OCI-M1 (cell line): Measurements from ENCODE around the gene PACSIN1.

Experiments
- DNase-seq: peaks from one replicate; lab custom pipeline; 2025; lab: John Stamatoyannopoulos, UW

Gene PACSIN1

DNA sequence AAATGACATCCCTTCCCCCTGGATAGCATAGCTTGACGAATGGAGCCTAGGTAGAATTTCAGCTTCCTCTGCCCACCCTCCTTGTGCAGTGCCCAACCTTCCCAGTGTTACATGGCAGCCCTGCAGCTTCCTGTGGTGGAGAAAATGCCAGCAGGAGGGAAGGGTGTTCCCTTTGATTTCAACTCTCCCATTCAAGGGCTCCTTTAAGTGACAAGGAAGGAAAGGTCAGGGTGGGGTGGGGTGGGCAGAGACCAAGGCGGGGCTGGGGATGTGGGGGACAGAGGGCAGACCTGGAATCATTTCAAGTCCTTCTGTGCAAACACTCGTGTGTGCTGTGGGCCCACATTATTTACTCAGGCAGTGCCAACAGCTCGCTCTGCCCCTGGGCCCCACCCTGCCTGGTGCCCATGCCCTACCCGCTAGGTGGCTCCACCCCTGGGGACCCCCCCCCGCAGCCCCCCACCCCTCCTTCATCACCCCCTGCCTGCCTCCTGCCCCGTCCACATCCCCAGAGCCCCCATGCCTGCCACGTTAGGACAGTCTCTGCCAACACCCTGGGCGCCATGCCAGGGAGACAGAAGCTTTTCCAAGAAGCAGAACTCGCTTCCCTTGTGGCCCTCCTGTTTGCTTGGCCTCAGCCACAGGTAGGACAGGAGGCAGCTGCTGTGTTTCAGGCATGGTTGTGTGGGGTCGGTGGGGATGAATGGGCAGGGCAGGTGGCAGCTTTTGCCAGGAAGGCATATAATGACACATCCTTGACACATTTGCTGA, 80.9 kb downstream of the PACSIN1 start:
- DNase-seq, result no peak

DNA sequence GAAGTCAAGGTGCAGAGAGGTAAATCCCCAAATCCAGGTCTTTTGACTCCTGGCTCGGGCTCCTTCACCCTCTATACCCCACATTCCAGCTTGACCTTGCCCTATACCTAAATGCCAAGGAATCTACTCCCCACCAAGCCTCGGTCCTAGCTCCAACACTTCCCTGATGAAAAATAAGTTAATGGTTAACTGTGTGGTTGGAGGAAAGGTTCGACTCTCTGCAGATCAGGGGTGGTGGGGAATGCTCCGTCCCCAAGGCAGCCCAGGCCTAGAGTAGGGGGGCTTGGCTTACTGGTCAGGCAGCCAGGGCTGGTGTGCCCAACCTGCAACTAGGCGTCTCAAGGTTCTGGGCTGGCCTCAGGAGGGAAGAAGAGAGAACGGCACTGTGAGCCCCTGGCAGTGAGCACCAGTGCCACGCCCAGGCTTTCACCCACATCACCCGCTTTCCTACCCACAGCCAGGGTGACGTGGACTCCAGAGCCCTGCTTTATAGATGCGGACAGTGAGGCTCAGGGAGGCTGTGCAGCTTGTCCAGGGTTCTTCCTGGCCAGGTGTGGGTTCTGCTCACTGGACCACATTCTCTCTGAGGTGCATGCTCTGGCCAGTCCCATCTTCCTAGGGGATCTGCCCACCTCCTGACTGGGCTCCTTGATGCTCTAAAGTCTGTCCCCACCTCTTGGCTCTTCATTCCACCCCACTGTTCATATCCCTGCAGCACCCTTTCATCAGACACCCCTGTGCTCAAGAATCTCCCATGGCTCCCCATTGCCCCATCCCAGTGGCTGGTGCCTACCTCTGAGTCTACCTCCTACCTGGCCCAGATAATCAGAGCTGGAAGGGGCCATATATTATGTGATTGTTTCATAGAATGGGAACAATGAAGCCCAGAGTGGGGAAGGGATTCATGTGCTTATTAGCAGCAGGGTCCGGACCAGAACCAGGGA, 82.1 kb downstream of the PACSIN1 start:
- no peak for DNase-seq

DNA sequence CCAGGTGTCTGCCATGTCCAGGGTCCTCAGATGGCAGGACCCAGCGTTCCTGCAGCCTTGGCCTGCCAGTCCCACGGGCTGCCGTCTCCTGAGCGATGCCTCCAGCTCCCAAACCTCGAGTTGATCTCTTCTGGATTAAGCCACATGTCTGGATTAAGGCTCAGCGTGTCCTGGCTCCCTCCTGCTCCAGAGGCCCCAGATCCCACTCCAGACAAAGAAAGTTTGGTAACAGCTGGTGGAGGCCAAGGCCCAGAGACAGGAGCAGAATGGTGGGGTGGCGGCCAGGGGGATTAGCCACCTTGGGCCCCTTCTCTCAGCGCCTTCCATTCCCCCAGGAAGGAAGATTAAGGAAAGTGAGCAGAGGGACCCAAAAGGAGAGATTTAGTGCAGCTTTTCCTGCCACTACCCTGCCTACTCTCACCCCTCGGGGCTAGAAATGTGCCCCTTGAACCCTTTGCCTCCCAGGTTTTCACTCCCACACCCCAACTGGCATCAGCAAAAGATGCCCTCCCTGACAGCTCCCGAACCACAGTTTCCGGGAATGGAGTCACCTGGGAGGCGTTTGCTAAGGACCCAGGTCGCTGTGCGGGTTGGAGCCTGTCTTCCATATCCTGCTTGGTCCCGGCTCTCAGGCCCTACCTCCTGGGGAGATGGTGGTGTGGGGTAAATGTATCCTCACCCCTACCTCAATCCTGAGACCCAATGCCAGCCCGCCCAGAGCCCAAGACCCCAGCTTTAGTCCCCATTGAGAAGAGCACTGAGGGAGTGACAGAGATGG, 83.3 kb downstream of the PACSIN1 start:
- DNase-seq, result no peak

DNA sequence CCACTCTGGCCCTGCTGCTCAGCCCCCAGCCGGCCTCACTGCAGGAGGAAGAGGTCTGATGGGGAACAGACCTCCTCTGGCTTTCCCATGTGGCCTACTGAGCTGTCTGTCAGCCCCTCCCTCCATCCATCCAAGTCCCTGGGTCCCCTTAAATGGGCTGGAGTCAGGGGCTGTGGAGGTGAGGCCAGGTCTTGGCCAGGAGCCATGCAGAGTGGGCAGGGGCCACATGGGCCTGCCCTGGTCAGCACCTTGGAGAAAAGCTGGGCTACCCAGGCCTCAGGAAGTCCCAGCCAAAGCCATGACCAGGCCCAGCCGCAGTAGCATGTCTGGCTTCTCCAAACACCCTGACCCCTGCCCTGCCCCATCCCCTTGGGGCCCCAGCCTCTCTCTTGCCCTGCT, 83.9 kb downstream of the PACSIN1 start:
- DNase-seq, result no peak

DNA sequence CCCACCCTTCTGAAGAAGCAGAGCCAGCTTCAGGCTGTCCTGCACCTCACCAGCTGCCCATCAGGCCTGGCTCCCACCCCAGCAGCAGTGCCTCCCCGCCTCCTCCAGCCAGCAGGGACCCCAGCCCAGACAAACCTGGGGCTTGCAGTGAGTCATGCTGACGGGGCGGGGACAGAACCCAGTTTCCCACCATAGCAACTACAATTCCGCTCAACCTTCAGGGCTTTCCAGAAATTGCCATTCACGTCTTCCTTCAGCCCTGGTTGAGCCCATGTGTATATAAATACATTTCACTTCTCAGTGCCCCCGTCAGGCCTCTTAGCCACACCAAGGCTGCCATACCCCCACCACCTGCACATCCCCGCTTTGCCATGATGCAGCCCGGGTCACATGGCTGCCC, 85.8 kb downstream of the PACSIN1 start:
- no peak for DNase-seq

DNA sequence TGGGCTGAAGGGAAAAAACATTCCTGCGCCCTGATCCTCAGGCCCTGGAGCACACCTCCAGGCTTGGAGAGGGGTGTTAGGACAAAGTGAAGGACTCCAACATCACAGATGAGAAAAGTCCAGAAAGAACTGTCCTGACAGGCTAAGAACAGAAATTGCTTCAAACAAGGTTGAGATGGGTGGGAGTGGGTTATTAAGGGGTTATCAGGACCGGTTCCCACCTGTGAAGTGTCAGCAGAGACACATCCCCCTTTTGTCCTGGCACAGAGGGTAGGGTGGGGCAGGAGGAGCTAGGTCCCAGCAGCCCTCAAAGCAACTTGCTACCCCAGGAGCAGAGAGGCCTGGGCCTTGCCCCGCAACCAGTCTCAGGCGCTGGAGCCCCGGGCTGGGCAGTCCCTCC, 86.7 kb downstream of the PACSIN1 start:
- no peak for DNase-seq

DNA sequence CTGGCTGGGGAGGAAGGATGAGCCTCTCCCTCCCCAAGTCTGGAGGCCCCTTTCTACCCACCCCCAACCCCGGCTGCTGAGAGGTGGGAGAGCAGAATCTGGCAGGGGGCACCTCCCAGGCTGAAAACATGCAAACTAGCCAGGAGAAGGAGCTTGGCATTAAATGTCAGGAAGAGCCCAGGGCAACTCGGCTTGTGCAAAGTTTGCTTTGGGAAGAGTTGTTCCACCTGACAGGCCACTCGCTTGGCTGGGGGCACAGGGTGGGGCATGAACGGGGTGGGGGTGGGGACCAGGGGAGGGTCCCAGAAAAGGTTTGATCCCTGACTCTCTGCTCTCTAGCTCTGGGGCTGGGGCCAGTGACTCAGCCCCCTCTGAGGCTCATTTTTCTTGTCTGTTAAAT, 87.3 kb downstream of the PACSIN1 start:
- DNase-seq, result no peak

DNA sequence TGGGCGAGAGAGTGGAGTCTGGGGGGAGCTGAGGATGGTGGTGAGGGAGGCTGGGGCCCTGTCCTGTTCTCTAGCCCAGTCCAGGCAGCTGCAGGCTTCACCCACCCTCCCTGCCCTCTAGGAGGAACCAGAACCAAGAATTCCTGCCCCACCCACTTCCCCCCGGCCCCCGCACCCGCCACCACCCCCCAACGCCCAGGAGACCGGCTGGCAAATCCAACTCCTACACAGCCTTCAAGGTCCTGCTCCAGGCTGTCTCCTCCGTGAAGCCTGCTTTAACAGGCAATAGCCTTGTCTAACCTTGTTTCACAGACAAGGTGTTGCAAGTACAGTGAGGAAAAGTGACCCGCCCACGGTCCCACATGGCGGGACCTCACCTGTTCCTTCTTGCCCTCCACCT, 87.9 kb downstream of the PACSIN1 start:
- DNase-seq, result no peak

DNA sequence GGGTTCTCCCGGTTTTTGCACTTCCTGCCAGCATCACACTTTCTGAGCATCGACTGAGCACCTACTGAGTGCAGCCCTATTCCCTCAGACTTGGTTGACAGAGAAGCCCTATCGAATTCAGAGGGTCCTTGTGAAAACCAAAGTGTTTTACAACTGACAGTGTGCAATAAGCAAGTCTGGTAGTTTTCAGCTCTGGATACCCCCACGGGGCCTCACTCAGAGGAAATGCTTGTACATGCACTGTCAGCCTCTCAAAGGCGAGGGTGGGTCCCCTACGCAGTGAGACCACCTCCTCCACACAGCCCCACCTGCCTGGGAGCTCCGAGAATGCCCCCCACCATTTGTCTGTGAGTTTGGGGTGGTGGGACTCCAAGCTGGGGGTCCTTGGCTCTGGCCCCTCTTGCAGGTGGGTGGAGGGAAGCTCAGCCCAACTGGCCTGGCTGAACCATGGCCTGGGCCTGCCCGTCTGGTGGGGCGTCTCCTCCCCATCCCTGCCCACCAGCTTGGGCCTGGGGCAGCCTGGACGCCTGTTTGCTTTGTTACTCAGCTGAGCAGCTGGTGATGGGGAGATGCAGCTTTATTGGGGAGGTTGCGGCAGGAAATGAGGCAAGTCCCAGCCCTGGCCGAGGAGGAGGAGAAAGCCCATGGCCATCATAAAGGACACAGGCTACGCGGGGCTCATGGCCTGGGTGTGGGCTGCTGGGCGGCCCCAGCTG, 88.6 kb downstream of the PACSIN1 start:
- DNase-seq, result no peak

DNA sequence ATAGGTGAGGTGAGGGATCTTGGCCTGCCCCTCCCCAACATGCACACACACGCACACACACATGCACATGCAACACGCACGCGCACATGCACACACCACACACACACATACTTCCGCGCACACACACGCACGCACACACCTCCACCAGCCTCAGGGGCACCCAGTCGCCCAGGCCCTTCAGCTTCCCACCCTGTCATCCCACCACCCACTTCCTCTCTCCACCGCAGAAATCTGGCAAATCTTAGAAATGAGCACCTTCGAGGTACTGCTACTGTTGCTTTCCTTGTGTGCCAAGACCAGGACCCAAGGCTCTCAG, 89.1 kb downstream of the PACSIN1 start:
- DNase-seq, result no peak

DNA sequence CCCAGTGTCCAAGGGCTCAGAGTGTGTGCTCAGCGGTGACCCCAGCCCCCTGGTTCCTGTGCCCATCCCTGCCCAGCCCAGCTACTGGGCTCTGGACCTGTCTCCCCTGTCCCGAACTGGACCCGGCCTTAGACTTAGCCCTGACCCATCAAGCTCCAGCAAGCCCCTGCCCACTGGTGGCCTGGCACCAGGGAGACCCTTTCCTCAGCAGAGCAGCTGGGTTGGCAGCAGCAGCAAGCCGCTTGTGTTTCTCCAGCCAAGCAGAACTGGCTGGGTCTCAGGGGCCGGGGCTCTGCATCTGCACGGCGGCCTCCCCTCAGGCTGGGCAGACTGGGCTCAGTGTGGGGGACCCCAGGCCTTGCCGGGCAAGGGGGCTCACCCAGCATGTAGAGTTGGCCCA, 89.5 kb downstream of the PACSIN1 start:
- no peak for DNase-seq

DNA sequence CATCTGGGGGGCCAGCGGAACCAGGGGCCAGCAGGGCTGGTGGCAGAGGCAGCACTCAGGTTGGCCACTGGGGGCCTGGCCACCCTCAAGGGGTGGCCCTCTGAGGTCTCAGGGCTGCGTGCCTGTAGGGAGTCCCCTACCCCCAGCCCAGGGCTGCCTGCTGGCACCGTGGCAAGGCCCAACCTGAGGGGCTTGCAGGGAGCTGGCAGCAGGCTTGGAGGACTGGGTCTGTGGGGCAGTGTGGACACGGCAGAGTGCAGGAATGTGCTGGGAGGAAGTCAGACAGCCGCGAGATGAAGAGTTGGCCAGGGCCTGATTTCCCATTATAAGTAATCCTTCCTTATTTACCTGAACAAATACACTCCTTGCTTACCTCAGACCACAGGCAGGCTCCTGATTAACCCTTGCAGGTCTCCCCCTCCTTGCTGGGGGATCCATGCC, 90.2 kb downstream of the PACSIN1 start, which contains the start of gene SPDEF:
Gene SPDEF (minus strand): TSS at position 299 of the 441 bp plus-strand sequence. CDS start 11,874 bp downstream, outside the sequence.
- DNase-seq, result no peak

DNA sequence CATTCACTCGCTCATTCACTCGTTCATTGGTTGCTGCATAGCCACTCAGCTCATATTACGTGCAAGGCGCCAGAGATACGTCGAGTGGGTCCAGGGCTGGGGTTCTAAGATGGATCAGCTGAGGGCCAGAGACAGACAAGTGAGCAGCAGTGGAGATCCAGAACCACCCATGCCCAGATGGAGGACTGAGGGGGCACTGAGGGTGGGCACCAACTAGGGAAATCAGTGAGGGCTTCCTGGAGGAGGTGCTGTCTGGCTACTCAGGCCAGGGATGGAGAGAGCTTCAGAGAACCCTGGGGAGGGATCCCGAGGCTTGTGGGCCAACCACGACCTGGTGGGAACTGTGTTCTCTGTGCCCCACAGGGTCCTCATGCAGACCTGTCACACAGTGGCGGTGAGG, 90.6 kb downstream of the PACSIN1 start:
- DNase-seq, result no peak

DNA sequence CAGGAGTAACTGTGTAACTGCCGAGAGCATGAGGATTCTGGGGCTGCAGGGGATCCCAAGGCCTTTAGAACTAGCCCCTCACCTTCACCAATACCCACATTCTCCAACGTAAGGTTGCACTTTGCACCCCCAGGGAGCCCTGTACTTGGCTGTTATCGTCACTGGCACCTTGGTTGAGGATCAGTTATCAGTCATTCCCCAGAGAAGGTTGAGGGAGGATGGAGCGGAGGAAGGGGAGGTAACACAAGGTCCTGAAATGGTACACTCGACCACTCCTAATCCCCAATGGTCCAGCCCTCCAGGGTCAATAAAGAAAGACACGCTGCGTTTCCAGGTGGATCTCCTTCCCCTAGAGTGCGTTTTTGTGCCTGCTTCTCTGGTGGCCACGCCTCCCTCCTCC, 91.4 kb downstream of the PACSIN1 start:
- DNase-seq, result no peak

DNA sequence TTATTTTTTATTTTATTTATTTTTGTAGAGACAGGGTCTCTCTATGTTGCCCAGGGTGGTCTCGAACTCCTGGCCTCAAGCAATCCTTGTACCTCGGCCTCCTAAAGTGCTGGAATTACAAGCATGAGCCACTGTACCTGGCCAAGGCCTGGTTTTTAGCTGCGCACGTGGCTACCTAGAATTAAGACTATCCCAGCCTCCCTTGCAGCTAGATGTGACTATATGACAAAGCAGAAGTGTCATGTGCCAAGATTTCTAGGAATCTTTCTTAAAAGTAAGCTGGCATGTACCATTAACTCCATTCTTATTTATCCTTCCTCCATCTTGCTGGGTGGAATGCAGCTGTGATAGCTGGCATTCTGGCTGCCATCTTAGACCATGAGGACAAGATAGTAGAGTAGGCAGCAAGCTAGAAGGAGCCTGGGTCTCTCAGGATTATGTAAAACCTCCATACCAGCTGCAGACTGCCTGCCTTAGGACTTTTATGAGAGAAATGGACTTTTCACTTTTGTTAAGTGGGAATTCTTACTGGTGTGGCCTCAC, 92.4 kb downstream of the PACSIN1 start:
- DNase-seq, result peak; percentile 19

DNA sequence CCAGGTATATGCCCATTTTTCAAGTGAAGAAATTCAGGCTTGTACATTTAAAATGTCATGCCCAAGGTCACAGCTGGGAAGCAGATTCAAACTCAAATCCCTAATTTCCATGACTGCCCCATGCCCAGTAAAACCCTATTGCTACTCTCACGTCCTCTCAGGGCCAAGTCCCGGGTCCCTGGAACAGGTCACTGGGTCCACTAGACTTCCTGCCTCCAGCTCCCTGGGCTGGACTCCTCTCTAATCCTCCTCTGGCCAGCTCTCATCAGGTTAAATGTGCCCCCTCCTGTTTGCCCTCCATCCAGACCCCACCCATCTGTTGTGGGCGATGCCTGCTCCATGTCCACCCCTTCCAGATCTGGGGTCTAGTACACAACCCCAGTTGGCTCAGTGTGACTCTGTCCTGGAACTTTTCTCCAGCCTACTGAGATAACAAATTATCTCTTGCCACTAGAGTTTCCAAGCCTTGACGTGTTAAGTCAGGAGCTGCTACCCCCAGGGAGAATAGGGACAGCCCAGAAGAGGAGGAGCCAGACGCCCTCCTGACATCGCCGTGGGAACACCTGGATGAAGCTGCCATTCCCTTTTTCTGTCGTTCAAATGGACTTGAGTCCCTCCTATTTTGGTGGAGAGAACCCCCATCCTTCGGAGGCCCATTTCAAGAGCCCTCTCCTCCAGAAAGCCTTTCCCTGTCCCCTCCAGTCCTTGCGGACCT, 93.9 kb downstream of the PACSIN1 start:
- DNase-seq, result peak; percentile 64

DNA sequence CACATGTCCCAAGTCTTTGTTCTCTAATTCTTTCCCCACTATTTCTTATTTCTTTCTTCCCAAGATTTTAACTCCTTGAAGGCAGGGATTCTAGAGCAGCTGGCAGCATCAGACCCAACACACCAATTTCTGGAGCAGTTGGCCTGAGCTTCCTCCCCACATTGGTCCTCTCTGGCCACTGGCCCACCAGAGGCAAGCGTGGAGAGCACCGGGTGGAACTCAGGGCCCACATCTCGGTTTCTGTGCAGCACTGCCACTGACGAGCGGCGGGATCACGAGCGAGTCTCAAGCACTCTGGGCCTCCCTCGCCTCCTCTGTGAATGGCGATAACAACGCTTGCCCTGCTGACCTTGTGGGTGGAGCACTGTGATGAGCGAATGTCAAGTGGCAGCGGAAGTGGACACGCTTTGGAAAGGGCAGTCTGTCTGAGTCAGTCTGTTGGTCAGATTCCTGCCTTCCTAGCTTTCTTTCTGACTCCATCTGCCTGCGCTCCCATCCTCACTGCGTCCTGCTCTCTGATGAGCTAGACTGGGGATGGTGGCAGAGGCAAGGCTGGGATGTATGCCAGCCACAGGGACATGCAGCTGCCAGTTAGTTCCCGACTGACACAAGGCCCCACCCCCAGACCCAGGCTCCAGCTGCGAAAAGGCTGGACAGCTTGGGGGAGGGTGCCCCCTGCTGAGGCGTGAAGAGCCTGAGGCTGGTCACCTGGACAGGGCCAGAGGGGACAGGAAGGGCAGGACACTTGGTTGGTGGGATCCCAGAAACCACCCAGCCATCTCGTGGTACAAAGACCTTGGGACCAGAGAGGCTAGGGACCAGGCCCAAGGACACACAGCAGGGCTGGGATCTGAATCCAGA, 94.7 kb downstream of the PACSIN1 start:
- peak; percentile 97 for DNase-seq

DNA sequence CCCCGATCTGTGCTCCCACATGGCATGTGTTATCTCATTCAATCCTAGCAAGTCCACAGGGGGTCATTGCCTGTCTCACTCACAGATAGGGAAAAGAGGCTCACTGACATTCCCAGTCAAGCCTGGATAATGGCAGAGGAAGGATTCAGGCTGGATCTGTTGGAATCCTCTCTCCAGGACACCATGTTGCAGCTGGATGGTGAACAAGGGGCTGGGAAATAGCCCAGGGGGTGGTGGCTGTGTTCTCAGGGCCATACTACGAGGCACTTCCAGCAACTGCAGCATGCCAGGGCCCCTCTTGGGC, 95.3 kb downstream of the PACSIN1 start:
- no peak for DNase-seq

DNA sequence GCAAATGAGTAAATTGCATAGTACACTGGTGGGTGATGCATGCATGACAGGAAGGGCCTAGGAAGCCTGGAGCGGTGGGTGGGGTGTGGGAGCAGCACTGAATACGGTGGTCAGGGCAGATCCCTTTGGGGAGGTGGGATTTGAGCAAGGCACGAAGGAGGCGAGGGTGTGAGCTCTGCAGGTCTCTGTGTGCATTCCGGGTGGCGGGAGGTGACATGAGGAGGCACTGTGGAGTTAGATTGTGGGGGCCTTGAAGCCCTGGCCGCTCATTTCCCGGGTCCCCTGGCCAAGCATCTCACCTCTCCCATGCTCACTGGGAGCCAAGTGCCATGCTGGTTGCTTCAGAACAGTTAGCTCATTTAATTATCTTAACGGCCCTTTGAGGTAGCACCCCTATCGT, 96.5 kb downstream of the PACSIN1 start:
- DNase-seq, result no peak
